Measurements from ENCODE around the gene PCDH15. TPM values are rescaled to one million over a fixed set of nuclear protein-coding genes. Genes with fewer than 3 reads are reported as not detected.
"Not testable (repeated sequence)": the region's sequence is repeated elsewhere in the genome, so short reads cannot be mapped to it uniquely, and the experiment has no call there.

Gene PCDH15
- polyA plus RNA-seq, 3 donors, result 3.3 to 9.8 (median 5.5) TPM

DNA sequence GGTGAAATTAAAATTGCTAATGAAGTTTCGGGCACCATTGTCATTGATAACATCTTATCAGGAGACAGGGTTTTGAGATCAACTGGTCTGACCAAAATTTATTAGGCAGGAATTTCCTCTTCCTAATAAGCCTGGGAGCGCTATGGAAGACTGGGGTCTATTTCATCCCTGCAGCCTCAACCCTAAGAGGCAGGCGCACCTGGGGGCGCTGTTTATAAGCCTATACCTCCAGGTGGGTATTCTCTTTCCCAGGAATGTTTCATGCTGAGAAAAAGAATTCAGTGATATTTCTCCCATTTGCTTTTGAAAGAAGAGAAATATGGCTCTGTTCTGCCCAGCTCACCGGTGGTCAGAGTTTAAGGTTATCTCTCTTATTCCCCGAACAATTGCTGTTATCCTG, 406.4 kb downstream of the PCDH15 start:
- DNase-seq, result not testable (repeated sequence)

DNA sequence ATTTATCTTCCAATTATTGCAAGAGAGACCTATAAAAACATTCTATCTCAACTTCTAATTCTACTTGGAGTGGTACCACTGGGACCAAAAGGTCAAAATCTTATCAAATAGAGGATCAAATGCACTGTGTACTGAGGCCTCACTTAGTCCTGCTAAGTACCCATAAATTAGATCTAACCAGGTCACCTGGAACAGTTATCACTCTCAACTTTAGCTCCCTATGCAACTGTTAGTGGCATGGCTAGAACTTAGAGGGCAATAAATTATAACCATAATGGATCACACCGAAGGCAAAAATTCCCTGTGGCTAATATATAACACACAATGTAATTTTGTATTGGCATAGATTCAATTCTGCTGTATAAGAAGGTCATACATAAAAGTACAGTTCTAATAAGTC, 428.9 kb downstream of the PCDH15 start:
- DNase-seq, result no peak

DNA sequence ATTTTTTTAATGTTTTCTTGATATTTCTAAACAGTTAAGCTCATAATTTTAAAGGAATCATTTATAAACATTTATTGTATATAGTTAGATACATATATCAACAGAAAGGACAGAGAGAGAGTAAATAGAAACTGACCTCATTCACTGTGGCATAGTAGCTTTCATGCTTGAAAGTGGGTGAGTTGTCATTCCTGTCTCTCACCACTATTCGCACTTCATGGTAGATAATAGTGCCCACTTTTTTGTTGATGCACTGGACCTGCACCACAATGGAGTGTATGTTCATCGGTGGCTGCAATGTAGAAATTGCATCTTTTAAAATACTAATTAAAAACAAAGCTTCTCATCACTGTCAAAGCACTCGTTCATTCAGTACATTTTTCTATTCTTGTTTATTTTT, 432.0 kb downstream of the PCDH15 start:
- no peak for DNase-seq

DNA sequence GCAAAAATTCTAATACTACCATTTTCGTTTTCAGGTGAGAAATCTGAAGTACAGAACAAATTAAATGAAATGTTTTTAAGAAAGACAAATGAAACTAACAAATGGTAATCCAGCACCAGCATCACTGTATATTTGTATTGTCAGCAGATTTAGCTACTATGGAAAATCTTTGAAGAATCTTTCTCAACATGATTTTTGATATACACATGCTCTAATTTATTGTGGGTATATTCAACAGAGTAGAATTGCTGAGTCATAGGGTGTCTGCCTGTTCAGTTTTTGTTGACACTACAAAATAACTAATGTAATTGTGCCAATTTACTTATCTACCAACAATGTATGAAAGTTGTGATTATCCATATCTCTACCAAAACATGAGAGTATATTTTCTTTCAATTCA, 437.6 kb downstream of the PCDH15 start:
- no peak for DNase-seq

DNA sequence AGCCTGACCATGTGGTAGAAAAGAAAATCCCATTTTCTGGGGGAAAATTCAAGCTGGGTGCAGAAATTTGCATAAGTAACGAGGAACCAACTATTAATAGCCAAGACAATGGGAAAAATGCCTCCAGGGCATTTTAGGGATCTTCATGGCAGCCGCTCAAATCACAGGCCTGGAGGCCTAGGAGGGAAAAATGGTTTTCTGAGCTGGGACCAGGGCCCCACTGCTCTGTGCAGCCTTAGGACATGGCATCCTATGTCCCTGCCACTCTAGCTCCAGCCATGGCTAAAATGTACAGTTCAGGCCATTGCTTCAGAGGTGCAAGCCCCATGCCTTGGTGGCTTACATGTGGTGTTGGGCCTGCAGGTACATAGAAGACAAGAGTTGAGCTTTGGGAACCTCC, 459.0 kb downstream of the PCDH15 start:
- no peak for DNase-seq

DNA sequence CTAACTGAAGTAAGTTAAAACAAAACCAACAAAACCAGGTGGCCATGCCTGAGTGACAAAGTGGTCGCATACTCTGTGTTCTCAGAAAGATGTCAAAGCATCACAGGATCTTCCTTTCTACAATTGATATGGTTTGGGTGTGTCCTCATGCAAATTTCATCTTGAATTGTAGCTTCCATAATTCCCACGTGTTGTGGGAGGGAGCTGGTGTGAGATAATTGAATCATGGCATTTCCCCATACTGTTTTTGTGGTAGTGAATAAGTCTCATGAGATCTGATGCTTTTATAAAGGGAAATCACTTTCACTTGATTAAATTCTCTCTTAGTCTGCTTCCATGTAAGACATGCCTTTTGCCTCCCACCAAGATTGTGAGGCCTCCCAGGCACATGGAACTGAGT, 465.7 kb downstream of the PCDH15 start:
- DNase-seq, result no peak

DNA sequence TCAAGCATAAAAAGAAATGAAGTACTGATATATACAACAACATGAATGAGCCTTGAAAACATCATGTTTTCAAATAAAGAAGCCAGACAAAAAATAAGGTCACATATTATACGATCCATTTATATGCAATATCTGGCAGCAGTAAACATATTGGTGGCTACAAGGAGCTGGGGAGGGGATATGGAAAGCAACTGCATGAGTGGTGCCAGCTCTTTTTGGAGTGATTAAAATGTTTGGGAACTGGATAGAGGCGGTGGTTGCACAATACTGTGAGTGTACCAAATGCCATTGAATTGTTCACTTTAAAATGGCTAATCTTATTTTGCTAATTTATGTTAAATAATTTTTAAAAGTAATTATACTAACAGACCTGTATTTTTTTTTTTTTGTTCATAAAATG, 481.7 kb downstream of the PCDH15 start:
- DNase-seq, result no peak

DNA sequence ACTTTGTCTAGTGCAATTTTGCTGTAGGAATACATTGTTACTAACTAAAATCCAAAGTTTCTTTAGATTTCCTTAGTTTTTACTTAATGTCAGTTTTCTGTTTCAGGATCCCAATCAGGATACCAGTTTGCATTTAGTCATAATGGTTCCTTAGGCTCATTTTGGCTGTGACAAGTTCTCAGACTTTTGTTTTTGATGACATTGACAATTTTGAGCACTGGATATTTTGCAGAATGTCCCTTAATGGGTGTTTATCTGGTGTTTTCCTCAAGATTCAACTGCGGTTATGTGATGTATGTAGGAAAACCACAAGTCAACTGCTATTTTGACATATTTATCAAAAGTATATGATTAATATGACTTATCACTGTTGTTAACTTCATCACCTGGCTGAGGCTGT, 482.6 kb downstream of the PCDH15 start:
- DNase-seq, result no peak

DNA sequence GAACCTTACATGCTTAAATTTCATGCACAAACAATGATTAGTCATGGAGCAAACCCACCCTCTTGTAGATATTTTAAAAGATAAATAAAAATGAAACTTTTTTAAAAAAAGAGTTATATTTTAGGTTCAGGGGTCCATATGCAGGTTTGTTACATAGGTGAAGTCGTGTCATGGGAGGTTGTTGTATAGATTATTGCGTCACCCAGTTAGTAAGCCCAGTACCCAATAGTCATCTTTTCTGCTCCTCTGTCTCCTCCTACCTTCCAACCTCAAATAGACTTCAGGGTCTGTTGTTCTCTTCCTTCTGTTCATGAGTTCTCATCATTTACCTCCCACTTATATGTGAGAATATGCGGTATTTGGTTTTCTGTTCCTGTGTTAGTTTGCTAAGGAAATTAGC, 486.6 kb downstream of the PCDH15 start:
- DNase-seq, result no peak

DNA sequence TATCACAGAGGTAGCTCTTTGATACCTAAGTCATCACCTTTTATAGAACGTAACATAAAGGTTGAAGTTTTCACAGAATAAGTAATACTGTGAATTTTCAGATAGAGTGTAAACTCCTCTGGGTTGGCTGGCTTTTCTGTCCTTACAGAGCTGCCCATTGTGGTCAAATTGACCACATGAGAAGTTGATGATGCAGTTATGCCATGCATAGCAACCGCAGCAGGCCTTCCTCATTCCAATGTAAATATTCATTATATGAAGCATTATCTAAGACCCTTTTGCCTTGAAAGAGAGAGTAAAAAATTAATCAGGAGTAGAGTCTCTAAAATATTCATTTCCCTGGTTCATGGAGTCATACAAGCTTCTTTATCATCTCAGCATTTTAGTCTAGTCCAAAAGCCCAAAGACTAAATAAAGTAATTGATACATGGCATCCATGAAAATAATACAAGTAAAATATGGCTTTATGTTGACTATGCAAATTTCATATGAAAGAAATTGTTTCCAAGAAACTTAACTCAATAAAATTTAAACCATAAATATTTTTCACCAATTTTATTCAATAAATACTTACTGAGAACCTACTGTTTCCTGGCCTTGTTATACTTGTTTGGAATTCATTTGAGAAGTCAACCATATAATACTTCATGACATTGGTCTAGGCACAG, 516.4 kb downstream of the PCDH15 start:
- DNase-seq, result no peak

DNA sequence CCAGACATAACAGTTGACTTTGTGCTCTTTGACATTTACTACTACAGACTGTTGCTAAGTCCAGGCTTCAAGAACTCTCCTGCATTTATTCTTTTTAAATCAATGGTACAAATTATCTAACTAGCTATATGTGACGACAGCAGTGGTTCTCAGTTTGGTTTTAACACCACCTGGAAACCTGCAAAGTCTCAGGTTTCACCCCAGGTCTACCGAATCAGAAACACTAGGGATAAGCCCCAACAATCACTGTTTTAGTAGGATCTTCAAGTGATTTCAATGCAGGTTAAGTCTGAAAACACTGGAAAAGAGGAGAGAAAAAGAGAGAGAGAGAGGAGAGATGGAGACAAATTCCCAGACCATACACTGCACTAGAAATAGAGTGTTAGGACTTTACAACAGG, 519.0 kb downstream of the PCDH15 start:
- DNase-seq, result no peak

DNA sequence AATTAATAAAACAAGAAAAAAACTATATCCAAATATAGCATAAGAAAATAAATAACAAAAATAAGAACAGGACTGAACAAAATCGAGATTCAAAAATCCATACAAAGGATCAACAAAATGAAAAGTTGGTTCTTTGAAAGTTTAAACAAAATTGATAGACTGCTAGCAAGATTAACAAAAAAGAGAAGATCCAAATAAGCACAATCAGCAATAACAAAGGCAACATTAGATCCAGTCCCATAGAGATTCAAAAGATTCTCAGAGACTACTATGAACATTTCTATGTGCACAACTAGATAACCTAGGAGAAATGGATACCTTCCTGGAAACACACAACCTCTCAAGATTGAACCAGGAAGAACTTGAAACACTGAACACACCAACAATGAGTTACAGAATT, 534.6 kb downstream of the PCDH15 start:
- no peak for DNase-seq

DNA sequence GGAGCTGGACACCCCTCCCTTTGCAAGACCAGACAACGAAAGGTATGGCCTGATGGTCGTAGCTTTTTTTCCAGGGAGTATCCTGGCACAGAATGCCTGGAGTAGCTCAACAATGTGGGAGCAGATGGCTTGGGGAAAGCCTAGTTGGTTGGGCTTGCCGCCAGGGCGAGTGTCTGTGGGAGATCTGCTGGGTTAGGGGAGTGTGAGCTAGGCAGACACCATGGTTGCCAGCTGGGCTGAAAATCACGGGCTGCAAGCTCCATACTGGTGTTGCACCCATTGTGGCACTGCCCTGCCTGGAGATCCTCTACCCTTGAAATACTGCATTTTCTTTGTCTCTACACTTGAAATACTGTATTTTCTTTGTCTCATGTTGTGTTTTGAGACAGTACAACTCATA, 538.3 kb downstream of the PCDH15 start:
- no peak for DNase-seq

DNA sequence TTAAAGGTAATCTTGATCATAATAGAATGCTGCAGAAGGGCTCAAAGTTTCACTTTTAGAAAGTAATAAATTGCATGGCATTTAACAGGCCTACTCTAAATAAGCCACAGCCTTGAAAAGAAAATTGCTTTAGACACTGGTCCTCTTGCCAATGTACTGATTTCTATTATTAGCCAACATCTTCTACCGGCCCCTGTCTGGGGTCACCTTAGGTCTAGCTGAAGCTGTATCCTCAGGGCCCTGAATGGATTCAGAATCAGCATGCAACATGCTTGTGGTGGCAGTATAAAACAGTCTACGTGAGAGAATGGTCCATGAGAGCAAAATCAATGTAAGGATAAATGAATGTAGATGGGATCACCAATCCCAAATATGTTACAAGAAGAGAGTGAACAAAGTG, 541.9 kb downstream of the PCDH15 start:
- DNase-seq, result no peak

DNA sequence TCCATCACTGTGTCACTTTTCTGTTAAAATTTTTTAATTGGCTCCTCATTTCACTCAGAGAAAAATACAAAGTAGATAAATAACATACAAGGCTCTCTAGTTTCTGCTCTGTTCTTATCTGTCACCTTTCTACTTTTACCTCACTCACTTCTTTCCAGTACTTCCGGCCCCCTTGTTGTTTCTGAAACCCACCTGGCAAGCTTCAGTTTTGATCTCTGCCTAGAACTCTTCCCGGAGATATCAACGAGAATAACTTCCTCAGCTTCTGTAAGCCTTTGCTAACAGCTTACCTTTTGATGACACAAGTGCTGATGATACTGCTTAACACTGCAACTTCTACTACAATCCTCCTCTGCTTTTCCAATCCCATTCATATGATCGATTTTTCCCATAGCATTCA, 566.2 kb downstream of the PCDH15 start:
- DNase-seq, result no peak

DNA sequence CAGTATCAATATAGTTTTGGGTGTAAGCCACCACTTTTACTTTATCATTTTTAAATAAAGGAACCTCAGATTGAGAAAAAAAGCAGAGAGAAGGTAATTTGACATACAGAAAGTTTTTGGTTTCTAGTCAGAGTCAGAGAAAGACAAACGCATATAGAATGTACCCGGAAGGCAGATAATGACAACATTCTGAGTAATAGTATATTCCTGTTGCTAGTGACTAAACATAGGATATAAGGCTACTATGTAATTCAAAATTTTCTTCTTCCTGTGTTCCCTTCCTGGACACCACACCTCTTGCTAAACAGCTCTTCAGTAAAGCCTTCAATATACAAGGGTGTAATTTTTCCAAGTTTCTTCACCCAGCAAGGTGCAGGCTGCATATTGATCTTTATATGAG, 597.6 kb downstream of the PCDH15 start:
- DNase-seq, result no peak

DNA sequence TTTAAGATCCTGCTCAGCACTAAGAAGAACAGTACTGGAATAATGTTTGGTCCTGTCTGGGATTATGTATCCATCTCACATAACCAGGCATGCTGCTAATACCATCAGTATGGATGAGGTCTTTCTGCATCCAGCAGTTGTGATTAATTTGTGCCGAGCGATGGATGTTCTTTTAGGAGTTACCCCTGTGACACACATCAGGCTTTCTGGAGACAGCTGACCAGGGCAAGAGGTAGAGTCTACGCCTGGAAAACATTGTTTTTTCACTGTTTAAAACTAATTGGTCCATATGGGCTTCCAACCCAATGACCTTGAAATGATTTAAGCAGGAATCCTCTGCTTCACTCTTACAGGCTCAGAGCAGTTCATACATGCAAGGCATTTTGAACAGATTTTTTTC, 603.0 kb downstream of the PCDH15 start:
- DNase-seq, result no peak

DNA sequence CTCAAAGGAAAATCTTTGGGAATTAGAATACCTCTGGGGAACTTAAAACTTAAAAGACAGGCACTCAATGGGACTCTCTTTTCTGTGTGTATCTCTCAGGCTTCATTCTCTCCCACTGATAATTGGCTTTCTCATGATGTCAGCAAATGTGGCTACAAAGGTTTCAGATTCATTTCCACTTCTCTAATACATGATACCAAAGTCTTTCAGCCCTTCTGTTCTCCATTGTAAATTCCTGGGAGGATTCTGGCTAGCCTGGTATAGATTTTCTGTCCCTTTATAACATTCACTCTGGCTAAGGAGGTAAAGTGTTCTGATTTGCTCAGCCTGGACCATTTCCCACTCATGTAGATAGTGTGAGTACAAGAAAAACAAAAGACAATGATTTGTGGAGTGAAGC, 606.2 kb downstream of the PCDH15 start:
- DNase-seq, result no peak

DNA sequence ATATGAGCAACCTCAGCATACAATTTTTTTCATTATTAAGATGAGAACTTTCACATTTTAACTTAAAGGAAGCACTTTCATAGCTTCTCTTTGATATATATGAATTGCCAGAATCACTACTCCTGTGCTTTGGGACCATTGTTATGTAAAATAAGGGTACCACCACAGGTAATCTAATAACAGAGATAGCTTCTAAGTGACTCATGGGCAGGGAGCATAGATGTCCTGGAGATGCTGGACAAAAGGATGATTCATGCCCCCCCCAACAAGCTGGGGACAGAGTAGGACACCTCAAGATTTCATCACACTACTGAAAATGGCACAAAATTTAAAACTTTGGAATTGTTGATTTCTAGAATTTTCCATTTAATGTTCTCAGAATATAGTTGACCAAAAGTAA, 641.1 kb downstream of the PCDH15 start:
- no peak for DNase-seq

DNA sequence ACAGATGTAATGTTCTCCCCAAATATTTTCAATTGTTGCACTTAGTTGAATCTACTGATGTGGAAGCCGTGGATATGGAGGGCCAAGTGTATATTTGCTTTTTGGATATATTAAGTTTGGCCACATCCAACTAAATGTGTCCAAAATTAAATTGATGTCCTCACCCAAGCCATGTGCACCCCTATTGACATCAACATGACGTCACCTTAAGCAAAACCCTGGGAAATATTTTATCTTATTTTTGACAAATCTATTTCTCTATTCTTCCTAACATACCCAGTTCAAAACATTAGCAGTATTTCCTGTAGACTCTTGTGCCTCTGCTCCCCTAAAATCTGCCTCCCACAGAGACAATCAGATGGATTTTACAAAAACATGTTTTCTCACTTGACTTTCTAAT, 652.5 kb downstream of the PCDH15 start:
- DNase-seq, result no peak

DNA sequence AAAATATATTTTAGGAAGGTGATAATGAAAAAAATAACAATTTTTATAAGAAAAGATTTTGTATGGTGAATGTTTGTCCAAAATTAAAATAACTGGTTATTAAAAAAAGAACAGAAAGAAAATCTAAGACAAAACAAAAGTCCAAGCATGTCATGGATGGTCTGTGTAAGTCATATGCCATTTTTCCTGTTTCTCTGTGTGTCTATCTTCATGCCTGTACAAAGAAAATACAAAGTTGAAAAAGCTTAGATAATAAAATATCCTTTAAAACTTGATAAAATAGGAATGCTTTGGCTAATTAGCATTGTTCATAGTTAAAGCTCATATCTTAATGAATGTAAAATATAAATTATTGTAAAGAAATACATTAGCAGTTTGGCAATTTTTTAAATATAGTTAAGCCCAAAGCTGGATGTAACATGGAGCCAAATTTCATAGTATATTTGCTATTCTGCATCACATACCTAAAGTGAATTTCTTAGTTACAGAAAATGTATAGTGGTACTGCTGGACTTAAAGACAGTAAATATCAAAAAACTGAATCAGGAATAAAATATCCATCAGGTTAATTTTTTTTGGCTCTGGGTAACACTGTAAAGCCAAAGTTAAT, 661.1 kb downstream of the PCDH15 start:
- no peak for DNase-seq

DNA sequence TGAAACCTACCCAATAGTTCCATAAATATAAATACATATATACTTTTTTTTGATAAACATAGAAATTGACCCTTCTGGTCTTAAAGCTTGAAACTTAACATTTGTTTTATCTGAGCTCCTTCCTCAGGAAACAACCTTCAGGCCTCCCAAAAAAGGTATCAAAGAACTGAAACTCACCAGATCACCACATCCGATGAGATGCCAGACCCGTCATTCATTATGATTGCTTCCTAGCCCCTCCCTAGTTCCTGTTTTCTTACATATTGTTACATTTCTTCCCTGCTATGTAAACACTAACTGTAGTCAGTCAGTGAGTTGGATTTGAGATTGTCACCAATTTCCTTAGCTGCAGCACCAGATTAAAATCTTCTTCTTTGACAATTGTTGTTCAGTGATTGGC, 663.6 kb downstream of the PCDH15 start:
- no peak for DNase-seq

DNA sequence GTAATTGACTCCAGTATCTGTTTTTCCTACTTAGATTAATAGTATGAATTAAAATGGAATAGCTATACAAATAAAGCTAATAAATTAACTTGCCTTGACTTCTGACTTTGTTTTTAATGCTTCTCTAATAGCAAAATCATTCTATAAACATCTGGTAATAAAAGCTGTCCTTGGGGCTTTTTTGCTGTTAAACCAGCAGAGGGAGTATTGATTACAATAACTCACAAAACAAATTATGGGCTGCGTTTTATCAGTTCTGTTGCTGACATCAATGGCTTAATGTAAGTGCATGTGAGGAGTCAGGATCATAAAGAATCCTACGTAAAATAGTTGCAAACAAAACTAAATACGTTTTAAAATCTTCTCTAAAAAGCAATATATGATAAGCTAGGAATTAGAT, 667.8 kb downstream of the PCDH15 start:
- DNase-seq, result no peak

DNA sequence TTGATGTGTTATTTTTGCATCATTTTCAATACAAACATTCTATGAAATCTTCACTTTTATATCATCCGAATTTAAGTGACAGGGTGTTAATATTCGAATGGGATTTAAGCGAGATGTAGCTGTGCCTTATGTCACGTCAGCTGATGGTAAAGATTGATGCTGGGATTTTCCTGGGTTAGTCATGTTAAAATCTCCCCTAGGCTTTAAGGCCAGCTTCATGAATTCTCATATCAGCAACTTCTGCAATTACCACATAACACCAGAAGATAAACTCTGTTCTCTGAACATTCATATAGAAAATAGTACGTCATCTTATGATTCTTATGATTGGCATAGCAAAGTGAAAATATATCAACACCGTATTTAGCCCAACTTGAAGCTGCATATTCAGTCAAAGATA, 669.2 kb downstream of the PCDH15 start:
- no peak for DNase-seq

All from renal pelvis (tissue), 4 donors.